ENCODE measurements around the gene PPARG. TPM values are rescaled to one million over a fixed set of nuclear protein-coding genes. Genes with fewer than 3 reads are reported as not detected.
"Not testable (repeated sequence)": the region's sequence is repeated elsewhere in the genome, so short reads cannot be mapped to it uniquely, and the experiment has no call there.

PPARG gene
- total and polyA plus RNA-seq, 2 of the 8 experiments (the other 6 are each of a cell fraction or from before 2014, with no cell fraction given): 0.06 TPM; not detected in 1

- TF ChIP-seq RNF2 (IDR thresholded peaks at IDR 0.05; ENCODE audit: borderline replicate concordance, low read depth, low read length, missing control alignments, poor library complexity, severe bottlenecking): no peak
- no peak for TF ChIP-seq TEAD4 (IDR thresholded peaks at IDR 0.05; ENCODE audit: low read depth, low read length)
- no peak for TF ChIP-seq POLR2A (IDR thresholded peaks at IDR 0.05; ENCODE audit: control extremely low read depth in 1 of 2, low read depth in 2 of 2, low read length in 2 of 2)
- TF ChIP-seq CHD1 (IDR thresholded peaks at IDR 0.05; ENCODE audit: low read depth, low read length): no peak
These were observed 30.0 kb upstream of the PPARG start (continued) for GRCh38 chr3:12258911-12259310.

GRCh38 chr3:12262173-12262572 lies 26.7 kb upstream of the PPARG start:
- POLR2A ChIA-PET (ENCODE audit: partially characterized antibody); H3K79me2 ChIP-seq (ENCODE audit: control insufficient read depth in 1 of 2, insufficient read depth in 2 of 2, low read length in 2 of 2); H3K23me2 ChIP-seq (ENCODE audit: low read depth, low read length); H3K9me3 ChIP-seq (ENCODE audit: insufficient read depth in 2 of 2, low read depth in 1 of 2, low read length in 1 of 2); FAIRE-seq; H2BK5ac ChIP-seq (ENCODE audit: low read depth, low read length); H4K91ac ChIP-seq (replicated peaks; ENCODE audit: insufficient read length, low read length); H3K27ac ChIP-seq (ENCODE audit: low read depth, low read length); H3K9ac ChIP-seq (replicated peaks in 1 of 4; ENCODE audit: extremely low read depth in 1 of 4, low read depth in 3 of 4, low read length in 3 of 4); DNase-seq (ENCODE audit: low read depth in 1 of 2, low spot score in 2 of 2); H2BK12ac ChIP-seq (ENCODE audit: low read depth, low read length); H2BK20ac ChIP-seq (ENCODE audit: low read length); H2BK15ac ChIP-seq (ENCODE audit: low read length); H4K5ac ChIP-seq (ENCODE audit: insufficient read length, low read depth, low read length); H4K8ac ChIP-seq (ENCODE audit: extremely low read depth, insufficient read depth, low read length); H3K36me3 ChIP-seq (ENCODE audit: control insufficient read depth in 2 of 4, insufficient read depth in 4 of 4, low read length in 3 of 4); H3K27me3 ChIP-seq (replicated peaks in 1 of 4; ENCODE audit: control insufficient read depth in 3 of 4, extremely low read depth in 1 of 4, insufficient read depth in 3 of 4, low read length in 3 of 4); H3K18ac ChIP-seq (ENCODE audit: extremely low read depth, low read length); H2AFZ ChIP-seq (ENCODE audit: low read length); H3K79me1 ChIP-seq (ENCODE audit: low read depth, low read length); H3K14ac ChIP-seq (ENCODE audit: insufficient read length); H3K4me2 ChIP-seq (ENCODE audit: insufficient read depth in 1 of 2, low read depth in 2 of 2, low read length in 2 of 2); H3K56ac ChIP-seq (replicated peaks; ENCODE audit: insufficient read length, low read depth, low read length); H3K4me1 ChIP-seq (replicated peaks in 1 of 4; ENCODE audit: control insufficient read depth in 3 of 4, insufficient read depth in 4 of 4, low read length in 3 of 4); H3K4ac ChIP-seq (replicated peaks; ENCODE audit: insufficient read length, low read depth, low read length); H3K23ac ChIP-seq (ENCODE audit: insufficient read length); H2BK120ac ChIP-seq (replicated peaks; ENCODE audit: low read depth, low read length); H3K4me3 ChIP-seq (ENCODE audit: extremely low read depth in 1 of 4, insufficient read depth in 2 of 4, low read depth in 3 of 4, low read length in 4 of 4); H4K20me1 ChIP-seq (replicated peaks in 1 of 2; ENCODE audit: control insufficient read depth in 1 of 2, insufficient read depth in 2 of 2, low read length in 2 of 2); H2AK5ac ChIP-seq (ENCODE audit: low read depth, low read length): not testable (repeated sequence)
- 88% methylated on average over 8 of the region's 8 CpGs; no CpG with 5 or more reads in 1 of the 2 experiments for WGBS, 2 experiments (ENCODE audit: extremely low coverage in 1 of 2, insufficient coverage in 1 of 2, insufficient read length in 1 of 2, insufficient replicate concordance in 2 of 2, low coverage in 1 of 2, low lambda C conversion rate in 2 of 2, missing lambda C conversion rate in 1 of 2)
- CTCF ChIA-PET (ENCODE audit: partially characterized antibody): interaction anchor here (1.2 kb wide), 1 partner anchor 126 kb away, joined by 4 read pairs; no protein-coding TSS in a partner anchor
